Mucosa of descending colon (tissue), 3 donors: ENCODE data around the gene PSMD13. TPM values are rescaled to one million over a fixed set of nuclear protein-coding genes. Genes with fewer than 3 reads are reported as not detected.
A peak's percentile ranks its signal among the peaks of the same experiment; 100 is the strongest.
"Not testable (repeated sequence)": the region's sequence is repeated elsewhere in the genome, so short reads cannot be mapped to it uniquely, and the experiment has no call there.

Experiments used
- ATAC-seq: fragments of 200-7000 bp; cut with Tn5 transposase; one replicate; pipeline ENCODE4 v1.9.1; 2020; ENCODE audit warnings: mild to moderate bottlenecking, moderate library complexity
- DNase-seq, 3 donors: peaks; one replicate each; pipeline ENCODE4 v3.0.0-alpha.2; 2020
- H3K36me3 ChIP-seq: fragments of 200-600 bp; one replicate; pipeline ENCODE4 v1.8.0; 2021; ENCODE audit warnings: low read depth, mild to moderate bottlenecking
- H3K4me1 ChIP-seq: fragments of 200-600 bp; one replicate; pipeline ENCODE4 v1.8.0; 2021; ENCODE audit warnings: low read depth, mild to moderate bottlenecking
- H3K4me3 ChIP-seq: fragments of 200-600 bp; one replicate; pipeline ENCODE4 v1.8.0; 2021; ENCODE audit warnings: mild to moderate bottlenecking
- H3K9me3 ChIP-seq: fragments of 200-600 bp; one replicate; pipeline ENCODE4 v1.8.0; 2021; ENCODE audit warnings: mild to moderate bottlenecking
- intact Hi-C, 2 donors: fragments of 100-400 bp; cut with DNase I in 1 of 2; cut with micrococcal nuclease in 1 of 2; formaldehyde crosslinking; loops; one replicate each; pipeline versions ENCODE4 v1.11.0 to v1.11.1; 2022; cut with DNase I, micrococcal nuclease
- total RNA-seq, 3 donors: library from RNA; stranded (reverse); fragmentation: NEBNext Ultra II Directional in 2 of 3; extraction: Animal tissue kit (Norgen Biotek cat#: 25700) in 2 of 3; gene quantifications; one replicate each; pipeline versions ENCODE4 v1.2.1 to v1.2.4, GENCODE V29; 2021 to 2023
- TF ChIP-seq, protein P1 (sequence below): fragments of 200-600 bp; IDR thresholded peaks from one replicate; pipeline ENCODE4 v1.8.0; 2022; ENCODE audit warnings: antibody characterized with exemption, mild to moderate bottlenecking
- donor health status: DM: no; HTN: no; CAD: no; lungs with moderate emphysema.
- donor health status: DM: no; HTN: no; CAD: no.
- donor health status: DM: no; HTN: yes; CAD: no.

PSMD13 gene
- total RNA-seq, 3 donors from 2014 or later: 92.6 to 110 (median 96.4) TPM

GRCh38 chr11:214083-214482 lies 22.7 kb upstream of the PSMD13 start:
- ATAC-seq (no peak), DNase-seq (no peak)
- TF ChIP-seq, protein P1, sequence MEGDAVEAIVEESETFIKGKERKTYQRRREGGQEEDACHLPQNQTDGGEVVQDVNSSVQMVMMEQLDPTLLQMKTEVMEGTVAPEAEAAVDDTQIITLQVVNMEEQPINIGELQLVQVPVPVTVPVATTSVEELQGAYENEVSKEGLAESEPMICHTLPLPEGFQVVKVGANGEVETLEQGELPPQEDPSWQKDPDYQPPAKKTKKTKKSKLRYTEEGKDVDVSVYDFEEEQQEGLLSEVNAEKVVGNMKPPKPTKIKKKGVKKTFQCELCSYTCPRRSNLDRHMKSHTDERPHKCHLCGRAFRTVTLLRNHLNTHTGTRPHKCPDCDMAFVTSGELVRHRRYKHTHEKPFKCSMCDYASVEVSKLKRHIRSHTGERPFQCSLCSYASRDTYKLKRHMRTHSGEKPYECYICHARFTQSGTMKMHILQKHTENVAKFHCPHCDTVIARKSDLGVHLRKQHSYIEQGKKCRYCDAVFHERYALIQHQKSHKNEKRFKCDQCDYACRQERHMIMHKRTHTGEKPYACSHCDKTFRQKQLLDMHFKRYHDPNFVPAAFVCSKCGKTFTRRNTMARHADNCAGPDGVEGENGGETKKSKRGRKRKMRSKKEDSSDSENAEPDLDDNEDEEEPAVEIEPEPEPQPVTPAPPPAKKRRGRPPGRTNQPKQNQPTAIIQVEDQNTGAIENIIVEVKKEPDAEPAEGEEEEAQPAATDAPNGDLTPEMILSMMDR: no peak
- Histone ChIP-seq H3K36me3 (peaks cover 7% of the 10 kb centered on the region), H3K4me3 (no peak overlapping the region), H3K4me1 (peaks cover 9% of the 10 kb centered on the region), H3K9me3 (no peaks in the 10 kb centered on the region)
- intact Hi-C loops: no loop called here

DNA sequence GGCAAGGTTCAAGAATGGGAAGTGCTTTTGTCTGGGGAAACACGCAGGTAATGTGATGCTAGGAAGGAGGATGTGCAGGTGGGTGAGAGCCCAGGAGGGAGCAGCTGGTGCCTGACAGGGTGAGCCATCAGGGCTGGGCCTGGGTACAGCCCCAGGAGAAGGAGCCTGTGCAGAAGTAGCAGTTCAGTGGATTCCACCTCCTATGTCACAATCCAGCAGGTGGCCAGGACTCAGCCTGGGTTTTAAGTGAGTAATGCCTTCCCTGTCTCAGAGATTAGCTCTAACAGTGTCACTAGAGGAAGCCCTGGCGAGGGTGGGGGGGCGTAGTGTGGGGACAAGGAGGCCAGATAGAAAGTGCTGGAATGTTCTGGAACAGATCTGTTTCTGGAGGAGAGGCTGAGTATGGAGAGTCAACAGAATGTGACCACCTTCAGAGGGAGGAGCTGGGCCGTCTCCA lies 21.2 kb upstream of the PSMD13 start:
- ATAC-seq (peak; percentile 8), DNase-seq (no peak)
- intact Hi-C loops: no loop called here
- TF ChIP-seq, protein P1: no peak
- Histone ChIP-seq H3K36me3 (peaks cover 7% of the 10 kb centered on the region), H3K9me3 (no peaks in the 10 kb centered on the region), H3K4me1 (no peaks in the 10 kb centered on the region), H3K4me3 (no peak overlapping the region)

GRCh38 chr11:216081-216974 lies 20.4 kb upstream of the PSMD13 start:
- TF ChIP-seq, protein P1: no peak
- ATAC-seq (no peak), DNase-seq (no peak)
- Histone ChIP-seq H3K4me3 (no peak overlapping the region), H3K4me1 (no peaks in the 10 kb centered on the region), H3K36me3 (peaks cover 7% of the 10 kb centered on the region), H3K9me3 (no peaks in the 10 kb centered on the region)
- intact Hi-C loops: no loop called here

DNA sequence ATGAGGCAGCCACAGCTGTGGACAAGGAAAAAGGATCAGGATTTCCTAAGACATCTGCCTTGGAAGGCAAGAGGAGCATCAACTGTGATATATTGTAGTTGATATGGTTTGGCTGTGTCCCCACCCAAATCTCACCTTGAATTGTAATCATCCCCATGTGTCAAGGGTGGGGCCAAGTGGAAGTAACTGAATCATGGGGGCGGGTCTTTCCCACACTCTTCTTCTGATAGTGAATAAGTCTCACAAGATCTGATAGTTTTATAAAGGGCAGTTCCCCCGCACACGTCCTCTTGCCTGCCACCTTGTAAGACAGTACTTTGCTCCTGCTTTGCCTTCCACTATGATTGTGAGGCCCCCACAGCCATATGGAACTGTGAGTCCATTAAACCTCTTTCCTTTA lies 19.1 kb upstream of the PSMD13 start:
- TF ChIP-seq, protein P1: no peak
- DNase-seq: no peak
- Histone ChIP-seq H3K4me3 (no peak overlapping the region), H3K36me3 (peaks cover 7% of the 10 kb centered on the region), H3K4me1 (no peaks in the 10 kb centered on the region), H3K9me3 (no peaks in the 10 kb centered on the region)
- ATAC-seq: no peak
- intact Hi-C loops: no loop called here

DNA sequence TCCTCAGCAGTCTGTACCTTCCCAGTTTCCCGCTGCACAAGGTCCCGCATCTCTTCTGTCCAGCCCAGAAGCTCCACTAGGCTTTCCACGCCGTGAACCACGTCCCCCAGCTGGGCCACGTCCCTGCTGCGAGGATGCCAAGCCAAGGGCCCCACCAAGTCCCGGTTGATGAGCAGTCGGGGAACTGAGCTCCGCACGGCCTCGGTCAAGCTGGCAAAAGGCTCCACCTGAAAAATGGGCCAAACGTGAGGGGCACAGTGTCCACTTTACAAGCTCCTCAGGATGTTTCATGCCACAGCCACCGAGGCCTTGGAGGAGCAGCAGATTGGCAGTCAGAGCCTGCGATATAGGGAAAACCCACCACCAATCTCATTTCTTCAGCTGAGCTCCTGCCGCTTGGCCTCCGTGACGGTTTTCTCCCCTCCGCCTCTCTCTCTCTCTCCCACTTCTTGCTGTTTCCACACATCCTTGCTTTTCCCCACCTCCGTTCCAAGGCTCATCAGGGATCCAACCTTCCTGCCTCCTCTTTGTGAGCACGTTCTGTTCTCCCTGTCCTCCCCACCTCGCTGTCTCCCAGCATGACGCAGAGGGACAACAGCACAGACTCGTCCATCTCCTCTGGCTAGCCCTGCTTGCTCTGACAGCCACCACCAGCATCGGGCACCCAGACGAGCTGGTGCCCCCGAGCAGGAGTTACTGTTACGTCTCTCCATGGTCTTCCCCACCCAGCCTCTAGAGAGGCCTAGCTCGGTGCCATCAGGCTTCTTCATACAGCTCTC lies 17.8 kb upstream of the PSMD13 start:
- ATAC-seq (no peak), DNase-seq (no peak)
- H3K4me1 ChIP-seq: no peaks in the 10 kb centered on the region
- TF ChIP-seq, protein P1: no peak
- H3K4me3 ChIP-seq: no peak overlapping the region
- H3K36me3 ChIP-seq: peaks cover 7% of the 10 kb centered on the region
- no peaks in the 10 kb centered on the region for H3K9me3 ChIP-seq
- intact Hi-C loops: no loop called here

DNA sequence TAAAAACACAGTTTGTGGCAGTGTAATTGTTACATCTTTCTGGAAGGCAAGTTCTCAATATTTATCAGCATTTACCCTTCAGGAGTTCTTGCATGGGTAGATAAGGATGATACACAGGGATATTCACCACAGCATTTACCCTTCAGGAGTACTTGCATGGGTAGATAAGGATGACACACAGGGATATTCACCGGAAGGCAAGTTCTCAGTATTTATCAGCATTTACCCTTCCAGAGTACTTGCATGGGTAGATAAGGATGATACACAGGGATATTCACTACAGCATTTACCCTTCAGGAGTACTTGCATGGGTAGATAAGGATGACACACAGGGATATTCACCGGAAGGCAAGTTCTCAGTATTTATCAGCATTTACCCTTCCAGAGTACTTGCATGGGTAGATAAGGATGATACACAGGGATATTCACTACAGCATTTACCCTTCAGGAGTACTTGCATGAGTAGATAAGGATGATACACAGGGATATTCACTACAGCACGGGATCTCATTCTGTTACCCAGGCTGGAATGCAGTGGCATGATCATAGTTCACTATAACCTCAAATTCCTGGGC lies 16.0 kb upstream of the PSMD13 start:
- intact Hi-C loops, H3K9me3 ChIP-seq, DNase-seq, H3K4me1 ChIP-seq, ATAC-seq, H3K36me3 ChIP-seq, H3K4me3 ChIP-seq: not testable (repeated sequence)
